IPS DF 6.9 (cell line): Measurements from ENCODE around the gene NPIPB5.
"Not testable (repeated sequence)": the region's sequence is repeated elsewhere in the genome, so short reads cannot be mapped to it uniquely, and the experiment has no call there.

Experiments
- DNase-seq: peaks from one replicate; pipeline ENCODE4 v3.0.0-alpha.2; 2013; ENCODE audit warnings: low read depth, low spot score
- H3K27ac ChIP-seq: one replicate; pipeline ENCODE4 v1.5.1; 2013; ENCODE audit warnings: low read length, control low read depth
- H3K27me3 ChIP-seq: 2 replicates; pipeline ENCODE4 v1.6.1; 2013; ENCODE audit warnings: mild to moderate bottlenecking, low read length; ENCODE audit not compliant: control insufficient read depth, insufficient read depth
- H3K36me3 ChIP-seq: 2 replicates; pipeline ENCODE4 v1.6.1; 2013; ENCODE audit warnings: low read length; ENCODE audit not compliant: control insufficient read depth, insufficient read depth
- H3K4me1 ChIP-seq: 2 replicates; pipeline ENCODE4 v1.6.1; 2013; ENCODE audit warnings: low read length; ENCODE audit not compliant: control insufficient read depth, insufficient read depth
- H3K4me3 ChIP-seq: 2 replicates; pipeline ENCODE4 v1.5.1; 2013; ENCODE audit warnings: mild to moderate bottlenecking, low read length
- H3K9me3 ChIP-seq: 2 replicates; pipeline ENCODE4 v1.6.1; 2013; ENCODE audit warnings: low read length, inconsistent platforms; ENCODE audit not compliant: control insufficient read depth, insufficient read depth
- WGBS: extraction: QIAGEN DNeasy Blood & Tissue Kit; methylation state at CpG from one replicate; pipeline ENCODE4 v1.1.7; 2013; ENCODE audit warnings: mixed read lengths, missing lambda C conversion rate; ENCODE audit not compliant: insufficient read length, insufficient coverage; 5-methylcytosine and 5-hydroxymethylcytosine counted together

The NPIPB5 gene

GRCh38 chr16:22510591-22510990 is at the start of gene NPIPB5:
NPIPB5 (plus strand) TSS chr16:22510891; CDS start chr16:22513802, 2,911 bp downstream.
- H3K27me3 ChIP-seq, H3K9me3 ChIP-seq, H3K4me3 ChIP-seq, H3K4me1 ChIP-seq, H3K36me3 ChIP-seq, H3K27ac ChIP-seq, DNase-seq: not testable (repeated sequence)
- no CpG with 5 or more reads among the region's 4 CpGs for WGBS

GRCh38 chr16:22468846-22469245 is 41.8 kb upstream of the NPIPB5 start:
- H3K4me3 ChIP-seq = not testable (repeated sequence)
- WGBS = no CpG with 5 or more reads among the region's 6 CpGs

GRCh38 chr16:22537996-22538395 is 27.3 kb downstream of the NPIPB5 start:
- H3K36me3 ChIP-seq, DNase-seq, H3K27me3 ChIP-seq, H3K27ac ChIP-seq, H3K4me3 ChIP-seq, H3K9me3 ChIP-seq, H3K4me1 ChIP-seq: not testable (repeated sequence)
- WGBS = no CpG with 5 or more reads among the region's 4 CpGs

More at GRCh38 chr16:22468846-22469245, 41.8 kb upstream of the NPIPB5 start:
- H3K9me3 ChIP-seq, DNase-seq, H3K36me3 ChIP-seq, H3K4me1 ChIP-seq, H3K27ac ChIP-seq, H3K27me3 ChIP-seq: not testable (repeated sequence)

- not testable (repeated sequence) for H3K36me3 ChIP-seq, H3K9me3 ChIP-seq, H3K4me1 ChIP-seq, H3K4me3 ChIP-seq, H3K27me3 ChIP-seq, DNase-seq, H3K27ac ChIP-seq
- no CpG with 5 or more reads among the region's 2 CpGs for WGBS
Observed at GRCh38 chr16:22544809-22545208, 34.1 kb downstream of the NPIPB5 start.

- DNase-seq, H3K4me3 ChIP-seq, H3K36me3 ChIP-seq, H3K27ac ChIP-seq, H3K27me3 ChIP-seq, H3K4me1 ChIP-seq, H3K9me3 ChIP-seq: not testable (repeated sequence)
- no CpG with 5 or more reads among the region's 2 CpGs for WGBS
Observed at GRCh38 chr16:22546630-22547029, 35.9 kb downstream of the NPIPB5 start.

- not testable (repeated sequence) for H3K4me3 ChIP-seq, H3K9me3 ChIP-seq, H3K27me3 ChIP-seq, H3K36me3 ChIP-seq, H3K4me1 ChIP-seq, H3K27ac ChIP-seq, DNase-seq
- no CpG with 5 or more reads among the region's 2 CpGs for WGBS
Observed at GRCh38 chr16:22547170-22547765, 36.6 kb downstream of the NPIPB5 start.

GRCh38 chr16:22549853-22550252 is 39.2 kb downstream of the NPIPB5 start:
- H3K27me3 ChIP-seq, H3K27ac ChIP-seq: not testable (repeated sequence)
- no CpG with 5 or more reads among the region's 6 CpGs for WGBS

GRCh38 chr16:22551143-22551542 is 40.5 kb downstream of the NPIPB5 start:
- not testable (repeated sequence) for H3K27ac ChIP-seq, H3K9me3 ChIP-seq, H3K4me1 ChIP-seq, DNase-seq, H3K36me3 ChIP-seq, H3K4me3 ChIP-seq, H3K27me3 ChIP-seq
- no CpG with 5 or more reads among the region's 10 CpGs for WGBS

More at GRCh38 chr16:22549853-22550252, 39.2 kb downstream of the NPIPB5 start:
- DNase-seq, H3K4me1 ChIP-seq, H3K4me3 ChIP-seq, H3K9me3 ChIP-seq, H3K36me3 ChIP-seq: not testable (repeated sequence)

- WGBS = no CpG with 5 or more reads among the region's 5 CpGs
- H3K4me3 ChIP-seq, H3K9me3 ChIP-seq, H3K4me1 ChIP-seq, H3K27me3 ChIP-seq, H3K27ac ChIP-seq, DNase-seq, H3K36me3 ChIP-seq: not testable (repeated sequence)
Observed at GRCh38 chr16:22551651-22552050, 41.0 kb downstream of the NPIPB5 start.

- not testable (repeated sequence) for H3K27me3 ChIP-seq, DNase-seq, H3K27ac ChIP-seq, H3K4me3 ChIP-seq, H3K9me3 ChIP-seq, H3K36me3 ChIP-seq, H3K4me1 ChIP-seq
- no CpG with 5 or more reads among the region's 7 CpGs for WGBS
Observed at GRCh38 chr16:22556759-22557158, 46.1 kb downstream of the NPIPB5 start.
